Measurements from ENCODE around the gene ZFX.

The ZFX gene

GRCh38 chrX:24243692-24244091 lies 94.2 kb downstream of the ZFX start:
- DNase-seq (ENCODE audit: insufficient read length, low spot score) (no peak), FAIRE-seq (no peak)
- TF ChIP-seq CTCF (IDR thresholded peaks at IDR 0.05; ENCODE audit: insufficient read depth, missing control alignments), result no peak

- DNase-seq (ENCODE audit: insufficient read length, low spot score) (no peak), FAIRE-seq (no peak)
- TF ChIP-seq CTCF (IDR thresholded peaks at IDR 0.05; ENCODE audit: insufficient read depth, missing control alignments), result no peak
Measured at GRCh38 chrX:24245202-24245601, 95.7 kb downstream of the ZFX start.

GRCh38 chrX:24248042-24248441 lies 98.5 kb downstream of the ZFX start:
- TF ChIP-seq CTCF (IDR thresholded peaks at IDR 0.05; ENCODE audit: insufficient read depth, missing control alignments), result no peak
- DNase-seq (ENCODE audit: insufficient read length, low spot score) (no peak), FAIRE-seq (no peak)

- FAIRE-seq, result no peak
- DNase-seq (ENCODE audit: insufficient read length, low spot score), result no peak
- no peak for TF ChIP-seq CTCF (IDR thresholded peaks at IDR 0.05; ENCODE audit: insufficient read depth, missing control alignments)
Measured at GRCh38 chrX:24253030-24253429, 103.5 kb downstream of the ZFX start.

GRCh38 chrX:24253469-24253868 lies 103.9 kb downstream of the ZFX start:
- TF ChIP-seq CTCF (IDR thresholded peaks at IDR 0.05; ENCODE audit: insufficient read depth, missing control alignments), result no peak
- DNase-seq (ENCODE audit: insufficient read length, low spot score) (no peak), FAIRE-seq (no peak)

GRCh38 chrX:24257011-24257410 lies 107.5 kb downstream of the ZFX start:
- FAIRE-seq (no peak), DNase-seq (ENCODE audit: insufficient read length, low spot score) (no peak)
- TF ChIP-seq CTCF (IDR thresholded peaks at IDR 0.05; ENCODE audit: insufficient read depth, missing control alignments), result no peak

- FAIRE-seq (no peak), DNase-seq (ENCODE audit: insufficient read length, low spot score) (no peak)
- peak; percentile 52 for TF ChIP-seq CTCF (IDR thresholded peaks at IDR 0.05; ENCODE audit: insufficient read depth, missing control alignments)
Measured at GRCh38 chrX:24259544-24260240, 110.2 kb downstream of the ZFX start.

All from D721Med (cell line).